ENCODE data around the gene FOXL2. TPM values are rescaled to one million over a fixed set of nuclear protein-coding genes. Genes with fewer than 3 reads are reported as not detected.

FOXL2 gene
- total and polyA plus RNA-seq, 9 of the 15 experiments (the other 6 are each of a cell fraction or from before 2014, with no cell fraction given): 0.27 to 22.1 (median 3.2) TPM

DNA sequence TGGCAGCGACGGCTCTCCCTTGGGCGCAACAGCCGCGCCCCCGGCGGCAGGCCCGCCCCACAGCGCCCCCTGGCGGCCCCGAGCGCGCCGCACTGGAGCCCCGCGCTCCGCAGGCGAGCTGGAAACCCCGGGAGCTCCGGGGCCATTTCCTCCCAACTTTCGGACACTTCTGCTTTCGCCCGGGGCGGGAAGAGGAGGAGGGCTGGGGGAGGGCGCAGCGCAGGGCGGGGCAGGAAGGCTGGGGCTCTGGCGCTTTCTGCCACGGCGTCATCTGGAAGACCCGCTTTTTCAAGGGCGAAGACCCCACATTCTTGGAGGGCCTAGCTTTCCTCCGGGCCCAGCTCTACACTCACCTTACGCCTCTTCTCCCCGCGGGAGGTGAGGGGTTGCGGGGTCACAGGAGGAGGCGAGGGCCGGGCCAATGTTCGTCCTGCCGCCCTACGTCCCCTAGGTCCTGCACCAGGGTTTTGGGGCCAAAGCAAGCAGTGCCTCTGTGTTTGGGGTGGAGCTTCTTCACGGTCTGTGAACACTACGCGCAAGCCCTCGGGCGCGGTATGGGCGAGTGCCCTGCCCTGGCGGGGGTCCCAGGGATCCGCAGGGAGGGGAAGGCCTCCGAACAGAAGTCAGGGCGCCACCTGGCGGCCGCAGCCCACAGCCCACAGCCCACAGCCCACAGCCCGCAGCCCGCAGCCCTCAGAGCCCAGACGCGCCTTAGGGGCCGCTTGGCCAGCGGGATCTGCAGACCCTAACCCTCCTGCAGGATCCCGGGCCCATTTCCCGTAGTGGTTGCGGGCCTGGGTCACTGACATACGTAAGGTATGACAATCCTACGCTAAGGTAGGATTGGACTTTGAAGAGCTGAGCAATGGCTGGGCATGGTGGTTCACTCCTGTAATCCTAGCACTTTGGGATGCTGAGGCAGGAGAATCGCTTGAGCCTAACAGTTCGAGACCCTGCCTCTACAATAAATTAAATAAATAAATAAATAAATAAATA lies 31.1 kb downstream of the FOXL2 start (continued):
- TF ChIP-seq, protein P1, sequence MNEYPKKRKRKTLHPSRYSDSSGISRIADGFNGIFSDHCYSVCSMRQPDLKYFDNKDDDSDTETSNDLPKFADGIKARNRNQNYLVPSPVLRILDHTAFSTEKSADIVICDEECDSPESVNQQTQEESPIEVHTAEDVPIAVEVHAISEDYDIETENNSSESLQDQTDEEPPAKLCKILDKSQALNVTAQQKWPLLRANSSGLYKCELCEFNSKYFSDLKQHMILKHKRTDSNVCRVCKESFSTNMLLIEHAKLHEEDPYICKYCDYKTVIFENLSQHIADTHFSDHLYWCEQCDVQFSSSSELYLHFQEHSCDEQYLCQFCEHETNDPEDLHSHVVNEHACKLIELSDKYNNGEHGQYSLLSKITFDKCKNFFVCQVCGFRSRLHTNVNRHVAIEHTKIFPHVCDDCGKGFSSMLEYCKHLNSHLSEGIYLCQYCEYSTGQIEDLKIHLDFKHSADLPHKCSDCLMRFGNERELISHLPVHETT (CRISPR knock-in tag; conservative IDR thresholded peaks at IDR 0.05 in 1 of 2, IDR thresholded peaks at IDR 0.05 in 1 of 2): peak in 1 of 2 experiments; percentile 96; a peak in 2 of 4 replicates
- TF ChIP-seq POLR2H (tag; IDR thresholded peaks at IDR 0.05; ENCODE audit: low read depth) (peak; percentile 50; the same call in 1 of the 2 replicates), FIP1L1 (IDR thresholded peaks at IDR 0.05; ENCODE audit: low read depth, low read length, poor library complexity, severe bottlenecking) (peak; percentile 35), NFIC (IDR thresholded peaks at IDR 0.05) (peak; percentile 63), SUPT5H (IDR thresholded peaks at IDR 0.05) (peak; percentile 60), BRD9 (IDR thresholded peaks at IDR 0.05; ENCODE audit: low read depth, partially characterized antibody) (peak; percentile 97), SRSF3 (IDR thresholded peaks at IDR 0.05; ENCODE audit: insufficient read depth, low read length) (no peak), SIN3A (IDR thresholded peaks at IDR 0.05; ENCODE audit: borderline replicate concordance in 2 of 2, control insufficient read depth in 1 of 2, low read depth in 2 of 2, low read length in 2 of 2) (peak in 1 of 2 experiments; percentile 43; a peak in 1 of 4 replicates), ZC3H4 (CRISPR knock-in tag; IDR thresholded peaks at IDR 0.05; ENCODE audit: borderline replicate concordance) (no peak), CHD1 (IDR thresholded peaks at IDR 0.05; ENCODE audit: low read length) (peak; percentile 68), ZNF830 (CRISPR knock-in tag; IDR thresholded peaks at IDR 0.05) (peak; percentile 80; the same call in 1 of the 2 replicates), ZKSCAN1 (IDR thresholded peaks at IDR 0.05; ENCODE audit: low read depth, low read length) (0 out of 2 replicates have a peak, but pooled peaks have one; percentile 23), TBP (optimal IDR thresholded peaks at IDR 0.05; ENCODE audit: low read depth, low read length) (peak; percentile 58), BACH1 (tag; IDR thresholded peaks at IDR 0.05) (no peak), ZFP1 (CRISPR knock-in tag; IDR thresholded peaks at IDR 0.05) (no peak), POLR2G (IDR thresholded peaks at IDR 0.05; ENCODE audit: low read depth, low read length) (peak; percentile 85), SMAD4 (CRISPR knock-in tag; conservative IDR thresholded peaks at IDR 0.05) (peak; percentile 81)
- TF ChIP-seq, protein P2, sequence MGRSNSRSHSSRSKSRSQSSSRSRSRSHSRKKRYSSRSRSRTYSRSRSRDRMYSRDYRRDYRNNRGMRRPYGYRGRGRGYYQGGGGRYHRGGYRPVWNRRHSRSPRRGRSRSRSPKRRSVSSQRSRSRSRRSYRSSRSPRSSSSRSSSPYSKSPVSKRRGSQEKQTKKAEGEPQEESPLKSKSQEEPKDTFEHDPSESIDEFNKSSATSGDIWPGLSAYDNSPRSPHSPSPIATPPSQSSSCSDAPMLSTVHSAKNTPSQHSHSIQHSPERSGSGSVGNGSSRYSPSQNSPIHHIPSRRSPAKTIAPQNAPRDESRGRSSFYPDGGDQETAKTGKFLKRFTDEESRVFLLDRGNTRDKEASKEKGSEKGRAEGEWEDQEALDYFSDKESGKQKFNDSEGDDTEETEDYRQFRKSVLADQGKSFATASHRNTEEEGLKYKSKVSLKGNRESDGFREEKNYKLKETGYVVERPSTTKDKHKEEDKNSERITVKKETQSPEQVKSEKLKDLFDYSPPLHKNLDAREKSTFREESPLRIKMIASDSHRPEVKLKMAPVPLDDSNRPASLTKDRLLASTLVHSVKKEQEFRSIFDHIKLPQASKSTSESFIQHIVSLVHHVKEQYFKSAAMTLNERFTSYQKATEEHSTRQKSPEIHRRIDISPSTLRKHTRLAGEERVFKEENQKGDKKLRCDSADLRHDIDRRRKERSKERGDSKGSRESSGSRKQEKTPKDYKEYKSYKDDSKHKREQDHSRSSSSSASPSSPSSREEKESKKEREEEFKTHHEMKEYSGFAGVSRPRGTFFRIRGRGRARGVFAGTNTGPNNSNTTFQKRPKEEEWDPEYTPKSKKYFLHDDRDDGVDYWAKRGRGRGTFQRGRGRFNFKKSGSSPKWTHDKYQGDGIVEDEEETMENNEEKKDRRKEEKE (IDR thresholded peaks at IDR 0.05; ENCODE audit: borderline replicate concordance in 1 of 2, control insufficient read depth in 1 of 2, low read depth in 2 of 2, low read length in 1 of 2): 0 out of 4 replicates have a peak, but pooled peaks of 1 of the 2 experiments have one; percentile 37
- TF ChIP-seq, protein P3, sequence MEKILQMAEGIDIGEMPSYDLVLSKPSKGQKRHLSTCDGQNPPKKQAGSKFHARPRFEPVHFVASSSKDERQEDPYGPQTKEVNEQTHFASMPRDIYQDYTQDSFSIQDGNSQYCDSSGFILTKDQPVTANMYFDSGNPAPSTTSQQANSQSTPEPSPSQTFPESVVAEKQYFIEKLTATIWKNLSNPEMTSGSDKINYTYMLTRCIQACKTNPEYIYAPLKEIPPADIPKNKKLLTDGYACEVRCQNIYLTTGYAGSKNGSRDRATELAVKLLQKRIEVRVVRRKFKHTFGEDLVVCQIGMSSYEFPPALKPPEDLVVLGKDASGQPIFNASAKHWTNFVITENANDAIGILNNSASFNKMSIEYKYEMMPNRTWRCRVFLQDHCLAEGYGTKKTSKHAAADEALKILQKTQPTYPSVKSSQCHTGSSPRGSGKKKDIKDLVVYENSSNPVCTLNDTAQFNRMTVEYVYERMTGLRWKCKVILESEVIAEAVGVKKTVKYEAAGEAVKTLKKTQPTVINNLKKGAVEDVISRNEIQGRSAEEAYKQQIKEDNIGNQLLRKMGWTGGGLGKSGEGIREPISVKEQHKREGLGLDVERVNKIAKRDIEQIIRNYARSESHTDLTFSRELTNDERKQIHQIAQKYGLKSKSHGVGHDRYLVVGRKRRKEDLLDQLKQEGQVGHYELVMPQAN (IDR thresholded peaks at IDR 0.05; ENCODE audit: borderline replicate concordance): 0 out of 2 replicates have a peak, but pooled peaks have one; percentile 41
